Astrocyte (in vitro differentiated cells and primary cell): ENCODE measurements around the gene GOLPH3L. TPM values are rescaled to one million over a fixed set of nuclear protein-coding genes. Genes with fewer than 3 reads are reported as not detected.
"Not testable (repeated sequence)": the region's sequence is repeated elsewhere in the genome, so short reads cannot be mapped to it uniquely, and the experiment has no call there.

Source experiments
- DNase-seq: peaks from one replicate; pipeline ENCODE4 v3.0.0-alpha.2; 2010; ENCODE audit warnings: low read depth
- FAIRE-seq: peaks from 2 replicates; lab custom pipeline; 2011; peaks lifted over from hg19 to GRCh38; lab: Jason Lieb, UNC
- H2AFZ ChIP-seq: 2 replicates; pipeline ENCODE4 v1.6.0; 2012; ENCODE audit warnings: low read depth, low read length, inconsistent platforms
- H3K27ac ChIP-seq: 2 replicates; pipeline ENCODE4 v1.5.1; 2011; ENCODE audit warnings: low read depth, low read length, inconsistent platforms
- H3K27me3 ChIP-seq: 2 replicates; pipeline ENCODE4 v1.6.0; 2011; ENCODE audit warnings: low read length, inconsistent platforms; ENCODE audit not compliant: insufficient read depth
- H3K36me3 ChIP-seq: 2 replicates; pipeline ENCODE4 v1.5.1; 2011; ENCODE audit warnings: low read length, inconsistent platforms; ENCODE audit not compliant: insufficient read depth
- H3K4me1 ChIP-seq: 2 replicates; pipeline ENCODE4 v1.5.1; 2011; ENCODE audit warnings: low read length, inconsistent platforms; ENCODE audit not compliant: insufficient read depth
- H3K4me2 ChIP-seq: 2 replicates; pipeline ENCODE4 v1.6.0; 2012; ENCODE audit warnings: low read length, inconsistent platforms
- H3K4me3 ChIP-seq: 2 replicates; pipeline ENCODE4 v1.5.1; 2011; ENCODE audit warnings: low read depth, mild to moderate bottlenecking, low read length, inconsistent platforms; ENCODE audit not compliant: insufficient read depth
- H3K79me2 ChIP-seq: 2 replicates; pipeline ENCODE4 v1.6.0; 2012; ENCODE audit warnings: mild to moderate bottlenecking, low read length, inconsistent platforms; ENCODE audit not compliant: insufficient read depth
- H3K9ac ChIP-seq: 2 replicates; pipeline ENCODE4 v1.6.0; 2012; ENCODE audit warnings: mild to moderate bottlenecking, low read length, inconsistent platforms
- H3K9me3 ChIP-seq: 2 replicates; pipeline ENCODE4 v1.5.1; 2012; ENCODE audit warnings: low read depth, mild to moderate bottlenecking, low read length, inconsistent platforms; ENCODE audit not compliant: insufficient read depth
- H4K20me1 ChIP-seq: 2 replicates; pipeline ENCODE4 v1.6.0; 2012; ENCODE audit warnings: low read length, inconsistent platforms; ENCODE audit not compliant: insufficient read depth
- H3K27ac Mint-ChIP-seq: one replicate; pipeline ENCODE4 v1.8.0; 2021; ENCODE audit warnings: mild to moderate bottlenecking, mixed read lengths; ENCODE audit not compliant: unreplicated experiment
- H3K27me3 Mint-ChIP-seq: one replicate; pipeline ENCODE4 v1.8.0; 2021; ENCODE audit warnings: low read depth, mixed read lengths; ENCODE audit not compliant: unreplicated experiment
- H3K36me3 Mint-ChIP-seq: one replicate; pipeline ENCODE4 v1.8.0; 2021; ENCODE audit warnings: low read depth, mixed read lengths; ENCODE audit not compliant: unreplicated experiment
- H3K4me1 Mint-ChIP-seq: one replicate; pipeline ENCODE4 v1.8.0; 2021; ENCODE audit warnings: low read depth, mixed read lengths; ENCODE audit not compliant: unreplicated experiment
- H3K4me3 Mint-ChIP-seq: one replicate; pipeline ENCODE4 v1.8.0; 2021; ENCODE audit warnings: mild to moderate bottlenecking, moderate library complexity, mixed read lengths; ENCODE audit not compliant: unreplicated experiment
- H3K9me3 Mint-ChIP-seq: one replicate; pipeline ENCODE4 v1.8.0; 2021; ENCODE audit warnings: mild to moderate bottlenecking, mixed read lengths; ENCODE audit not compliant: unreplicated experiment
- EZH2 ChIP-seq: IDR thresholded peaks from 2 replicates; pipeline ENCODE4 v1.6.1; 2012; ENCODE audit warnings: mild to moderate bottlenecking, low read length, inconsistent platforms; ENCODE audit not compliant: insufficient read depth
- total RNA-seq: library from RNA; stranded (reverse); gene quantifications from 2 replicates; pipeline ENCODE4 v1.2.1, GENCODE V29; 2021
- TF ChIP-seq, protein P1 (sequence below): IDR thresholded peaks from 2 replicates; pipeline ENCODE4 v1.5.1; 2011; ENCODE audit warnings: low read depth, mild to moderate bottlenecking, inconsistent platforms, low read length, moderate library complexity; ENCODE audit not compliant: insufficient read depth

The GOLPH3L gene
- total RNA-seq, 1 donor from 2014 or later: 20.9 TPM

DNA sequence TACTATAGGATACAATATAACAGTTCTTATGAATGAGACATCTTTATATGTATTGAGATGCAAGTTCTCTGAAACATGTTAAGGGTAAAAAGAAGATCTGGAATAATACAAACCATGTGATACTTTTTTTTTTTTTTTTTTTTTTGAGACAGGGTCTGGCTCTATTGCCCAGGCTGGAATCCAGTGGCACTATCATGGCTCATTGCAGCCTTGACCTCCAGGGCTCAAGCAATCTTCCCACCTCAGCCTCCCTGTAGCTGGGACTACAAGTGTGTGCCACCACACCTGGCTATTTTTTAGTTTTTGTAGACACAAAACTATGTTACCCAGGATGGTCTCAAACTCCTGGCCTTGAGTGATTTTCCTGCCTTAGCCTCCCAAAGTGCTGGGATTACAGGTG, 95.4 kb downstream of the GOLPH3L start:
- peaks cover 15% of the 10 kb centered on the region for H3K4me1 ChIP-seq
- H3K9ac ChIP-seq: no peak overlapping the region
- TF ChIP-seq, protein P1, sequence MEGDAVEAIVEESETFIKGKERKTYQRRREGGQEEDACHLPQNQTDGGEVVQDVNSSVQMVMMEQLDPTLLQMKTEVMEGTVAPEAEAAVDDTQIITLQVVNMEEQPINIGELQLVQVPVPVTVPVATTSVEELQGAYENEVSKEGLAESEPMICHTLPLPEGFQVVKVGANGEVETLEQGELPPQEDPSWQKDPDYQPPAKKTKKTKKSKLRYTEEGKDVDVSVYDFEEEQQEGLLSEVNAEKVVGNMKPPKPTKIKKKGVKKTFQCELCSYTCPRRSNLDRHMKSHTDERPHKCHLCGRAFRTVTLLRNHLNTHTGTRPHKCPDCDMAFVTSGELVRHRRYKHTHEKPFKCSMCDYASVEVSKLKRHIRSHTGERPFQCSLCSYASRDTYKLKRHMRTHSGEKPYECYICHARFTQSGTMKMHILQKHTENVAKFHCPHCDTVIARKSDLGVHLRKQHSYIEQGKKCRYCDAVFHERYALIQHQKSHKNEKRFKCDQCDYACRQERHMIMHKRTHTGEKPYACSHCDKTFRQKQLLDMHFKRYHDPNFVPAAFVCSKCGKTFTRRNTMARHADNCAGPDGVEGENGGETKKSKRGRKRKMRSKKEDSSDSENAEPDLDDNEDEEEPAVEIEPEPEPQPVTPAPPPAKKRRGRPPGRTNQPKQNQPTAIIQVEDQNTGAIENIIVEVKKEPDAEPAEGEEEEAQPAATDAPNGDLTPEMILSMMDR: no peak
- no peak for TF ChIP-seq EZH2
- H3K4me2 ChIP-seq: no peak overlapping the region
- no peaks in the 10 kb centered on the region for H3K36me3 ChIP-seq
- DNase-seq (no peak), FAIRE-seq (no peak)
- H3K4me1 Mint-ChIP-seq: peaks cover 17% of the 10 kb centered on the region
- H3K4me3 ChIP-seq: no peak overlapping the region
- H3K9me3 ChIP-seq: no peaks in the 10 kb centered on the region
- H3K27ac Mint-ChIP-seq: no peak overlapping the region
- H3K79me2 ChIP-seq: no peaks in the 10 kb centered on the region
- no peak overlapping the region for H3K27ac ChIP-seq
- H4K20me1 ChIP-seq: no peaks in the 10 kb centered on the region
- peaks cover 7% of the 10 kb centered on the region for H3K36me3 Mint-ChIP-seq
- H3K4me3 Mint-ChIP-seq: no peak overlapping the region
- no peaks in the 10 kb centered on the region for H3K27me3 Mint-ChIP-seq
- no peaks in the 10 kb centered on the region for H3K9me3 Mint-ChIP-seq
- H2AFZ ChIP-seq: no peak overlapping the region
- H3K27me3 ChIP-seq: no peaks in the 10 kb centered on the region

DNA sequence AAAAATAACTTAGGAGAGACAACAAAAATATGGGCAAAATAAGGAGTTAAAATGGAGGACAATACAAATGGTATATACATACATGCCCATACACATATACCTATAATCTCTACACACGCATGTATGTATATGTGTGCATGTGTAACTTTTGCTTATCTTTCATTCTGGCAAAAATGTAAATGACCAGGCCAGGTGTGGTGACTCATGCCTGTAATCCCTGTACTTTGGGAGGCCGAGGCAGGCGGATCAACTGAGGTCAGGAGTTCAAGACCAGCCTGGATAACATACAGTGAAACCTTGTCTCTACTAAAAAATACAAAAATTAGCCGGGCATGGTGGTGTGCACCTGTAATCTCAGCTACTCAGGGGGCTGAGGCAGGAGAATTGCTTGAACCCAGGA, 98.6 kb downstream of the GOLPH3L start:
- H3K4me3 ChIP-seq, H3K27ac Mint-ChIP-seq, H3K4me2 ChIP-seq, H3K4me1 Mint-ChIP-seq, H3K27ac ChIP-seq, FAIRE-seq, H3K9ac ChIP-seq, H3K27me3 Mint-ChIP-seq, H3K36me3 ChIP-seq, DNase-seq, H4K20me1 ChIP-seq, H3K36me3 Mint-ChIP-seq, H3K9me3 ChIP-seq, H3K27me3 ChIP-seq, H3K9me3 Mint-ChIP-seq, H2AFZ ChIP-seq, H3K4me1 ChIP-seq, H3K4me3 Mint-ChIP-seq, H3K79me2 ChIP-seq: not testable (repeated sequence)

DNA sequence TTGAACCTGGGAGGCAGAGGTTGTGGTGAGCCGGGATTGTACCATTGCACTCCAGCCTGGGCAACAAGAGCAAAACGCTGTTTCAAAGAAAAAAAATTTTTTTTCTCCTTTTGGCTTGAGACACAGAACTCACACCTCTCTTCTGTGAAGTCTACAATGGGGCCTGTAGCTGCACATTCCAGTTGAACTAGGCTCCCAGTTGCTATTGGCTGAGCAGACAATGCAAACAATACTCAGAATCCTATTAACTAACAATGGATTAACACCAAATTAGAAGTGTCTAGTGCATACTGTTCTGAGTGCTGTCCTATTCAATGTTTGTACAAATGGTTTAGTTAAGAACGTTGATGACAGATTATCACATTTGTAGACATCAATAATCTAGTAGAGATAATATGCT, 100.0 kb downstream of the GOLPH3L start:
- Histone ChIP-seq H3K36me3 (no peaks in the 10 kb centered on the region), H3K79me2 (no peaks in the 10 kb centered on the region), H3K4me1 (no peaks in the 10 kb centered on the region), H3K9me3 (no peaks in the 10 kb centered on the region), H3K27ac (no peak overlapping the region), H4K20me1 (no peaks in the 10 kb centered on the region), H3K4me3 (no peak overlapping the region), H3K4me2 (no peak overlapping the region), H2AFZ (no peak overlapping the region), H3K9ac (no peak overlapping the region), H3K27me3 (no peaks in the 10 kb centered on the region)
- no peaks in the 10 kb centered on the region for H3K4me1 Mint-ChIP-seq
- no peaks in the 10 kb centered on the region for H3K27me3 Mint-ChIP-seq
- DNase-seq (no peak), FAIRE-seq (no peak)
- no peak for TF ChIP-seq EZH2
- TF ChIP-seq, protein P1: no peak
- no peak overlapping the region for H3K4me3 Mint-ChIP-seq
- peaks cover 9% of the 10 kb centered on the region for H3K36me3 Mint-ChIP-seq
- H3K27ac Mint-ChIP-seq: no peak overlapping the region
- no peaks in the 10 kb centered on the region for H3K9me3 Mint-ChIP-seq

Other genes with a start within 250 kb of the GOLPH3L start
- 15.5 and 15.7 TPM in 2 replicates for gene TARS2, start 209.7 kb downstream of the GOLPH3L start, total RNA-seq
- 26.0 and 27.4 TPM in 2 replicates for gene ECM1, start 189.0 kb downstream of the GOLPH3L start, total RNA-seq
- 0.43 TPM in 1 of 2 replicates, not detected in the other for gene FALEC, start 181.4 kb downstream of the GOLPH3L start, total RNA-seq
- gene ADAMTSL4, start 147.7 kb downstream of the GOLPH3L start, total RNA-seq: 5.3 and 6.7 TPM in 2 replicates
- 196 and 210 TPM in 2 replicates for gene MCL1, start 117.5 kb downstream of the GOLPH3L start, total RNA-seq
- gene ENSA, start 67.5 kb downstream of the GOLPH3L start, total RNA-seq: 83.9 and 99.6 TPM in 2 replicates
- gene HORMAD1, start 23.7 kb upstream of the GOLPH3L start, total RNA-seq: not detected in 2 replicates
- 0.31 and 0.61 TPM in 2 replicates for gene CTSS, start 68.6 kb upstream of the GOLPH3L start, total RNA-seq
- gene CTSK, start 111.1 kb upstream of the GOLPH3L start, total RNA-seq: 3.9 and 4.0 TPM in 2 replicates
- 24.1 and 25.8 TPM in 2 replicates for gene ARNT, start 179.4 kb upstream of the GOLPH3L start, total RNA-seq
- gene CTXND2, start 190.0 kb upstream of the GOLPH3L start, total RNA-seq: not detected in 2 replicates
- gene SETDB1, start 229.2 kb upstream of the GOLPH3L start, total RNA-seq: 28.4 and 30.0 TPM in 2 replicates